Activated CD8-positive, alpha-beta memory T cell treated with anti-CD3 and anti-CD28 coated beads, Interleukin-2, amount 50 U/mL, for 48 hours (primary cell): Measurements from ENCODE around the gene EPHB4.
"Not testable (repeated sequence)": the region's sequence is repeated elsewhere in the genome, so short reads cannot be mapped to it uniquely, and the experiment has no call there.

Source experiments
- DNase-seq: peaks from one replicate; pipeline ENCODE4 v3.0.0-alpha.2; 2020

Gene EPHB4

GRCh38 chr7:100783804-100784203 lies 43.5 kb downstream of the EPHB4 start:
- no peak for DNase-seq

- DNase-seq = no peak
These were observed 46.1 kb downstream of the EPHB4 start for GRCh38 chr7:100781255-100781654.

GRCh38 chr7:100779359-100779758 lies 48.0 kb downstream of the EPHB4 start:
- no peak for DNase-seq

DNA sequence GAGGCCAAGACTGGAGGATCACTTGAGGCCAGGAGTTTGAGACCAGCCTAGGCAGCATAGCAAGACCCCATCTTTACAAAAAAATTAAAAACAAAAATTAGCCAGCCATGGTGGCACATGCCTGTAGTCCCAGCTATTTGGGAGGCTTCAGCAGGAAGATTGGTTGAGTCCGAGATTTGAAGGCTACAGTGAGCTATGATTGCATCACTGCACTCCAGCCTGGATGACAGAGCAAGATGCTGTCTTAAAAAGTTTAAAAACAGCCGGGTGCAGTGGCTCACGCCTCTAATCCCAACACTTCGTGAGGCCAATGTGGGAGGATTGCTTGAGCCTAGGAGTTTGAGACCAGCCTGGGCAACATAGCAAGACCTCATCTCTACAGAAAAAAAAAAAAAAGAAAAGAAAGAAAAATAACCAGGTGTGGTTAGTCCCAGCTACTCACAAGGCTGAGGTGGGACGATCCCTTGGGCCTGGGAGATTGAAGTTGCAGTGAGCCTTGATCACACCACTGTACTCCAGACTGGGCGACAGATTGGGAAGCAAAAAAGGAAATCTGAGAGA lies 49.2 kb downstream of the EPHB4 start:
- DNase-seq = no peak

- no peak for DNase-seq
These were observed 53.8 kb downstream of the EPHB4 start for GRCh38 chr7:100773491-100773890.

GRCh38 chr7:100768784-100769183 lies 58.5 kb downstream of the EPHB4 start:
- DNase-seq = no peak

GRCh38 chr7:100765250-100765649 lies 62.1 kb downstream of the EPHB4 start:
- no peak for DNase-seq

- DNase-seq = no peak
These were observed 62.5 kb downstream of the EPHB4 start for GRCh38 chr7:100764841-100765240.

DNA sequence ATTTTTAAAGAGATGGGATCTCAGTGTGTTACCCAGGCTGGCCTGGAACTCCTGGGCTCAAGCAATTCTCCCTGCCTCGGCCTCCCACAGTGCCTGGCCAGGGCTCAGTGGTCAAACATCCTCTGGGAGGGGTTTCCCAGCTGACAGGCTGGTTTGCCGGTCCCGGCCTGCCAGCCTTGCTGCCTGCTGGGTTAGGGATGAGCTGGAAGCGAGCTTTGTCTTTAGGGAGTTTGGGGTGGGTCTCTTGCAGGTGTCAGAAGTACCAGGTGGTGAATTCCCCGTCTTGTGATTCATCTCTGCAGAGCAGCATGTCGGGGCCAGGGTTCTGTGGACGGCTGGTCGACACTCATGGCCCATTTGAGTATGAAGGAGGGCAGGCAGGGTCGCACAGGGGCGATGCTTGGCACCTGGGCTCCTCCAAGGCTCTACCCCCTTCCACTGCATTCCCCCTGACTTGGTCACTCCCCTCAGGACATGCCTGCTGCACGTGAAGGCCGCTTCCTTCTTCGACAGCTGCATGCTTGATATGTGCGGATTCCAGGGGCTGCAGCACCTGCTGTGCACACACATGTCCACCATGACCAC lies 63.7 kb downstream of the EPHB4 start:
- no peak for DNase-seq

GRCh38 chr7:100762841-100763240 lies 64.5 kb downstream of the EPHB4 start:
- not testable (repeated sequence) for DNase-seq

DNA sequence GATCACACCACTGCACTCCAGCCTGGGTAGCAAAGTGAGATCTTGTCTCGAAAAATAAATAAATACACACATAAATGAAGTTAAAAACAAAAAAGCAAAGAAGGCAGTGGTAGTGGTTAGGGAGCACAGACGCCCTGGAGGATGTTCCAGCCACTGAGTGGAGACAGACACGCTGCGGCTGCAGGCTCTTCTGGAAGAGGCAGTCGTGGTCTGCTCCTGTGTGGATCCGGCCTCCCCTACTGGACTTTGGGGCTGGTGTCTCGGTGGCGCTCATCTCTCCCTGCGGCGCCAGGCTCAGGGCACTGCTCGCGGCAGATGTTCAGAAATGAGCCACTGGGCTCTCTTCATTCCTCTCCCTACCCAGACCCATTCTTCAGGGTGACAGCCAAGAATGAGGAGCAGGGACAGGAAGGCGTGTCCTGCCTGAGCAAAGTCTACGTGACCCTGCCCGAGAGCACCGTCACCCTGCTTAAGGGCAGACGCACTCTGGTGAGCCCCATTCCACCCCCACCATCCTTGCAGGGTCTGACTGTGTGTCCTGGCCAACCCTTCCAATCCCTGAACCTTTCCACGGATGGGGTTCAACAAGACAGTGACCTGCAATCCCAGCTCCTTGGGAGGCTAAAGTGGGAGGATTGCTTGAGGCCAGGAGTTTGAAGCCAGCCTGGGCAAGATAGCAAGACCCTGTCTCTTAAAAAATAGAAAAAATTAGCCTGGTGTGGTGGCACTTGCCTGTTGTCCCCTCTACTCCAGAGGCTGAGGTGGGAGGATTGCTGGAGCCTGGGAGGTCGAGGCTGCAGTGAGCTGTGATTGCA lies 67.8 kb downstream of the EPHB4 start:
- DNase-seq = no peak

- no peak for DNase-seq
These were observed 73.6 kb downstream of the EPHB4 start for GRCh38 chr7:100753750-100754149.

DNA sequence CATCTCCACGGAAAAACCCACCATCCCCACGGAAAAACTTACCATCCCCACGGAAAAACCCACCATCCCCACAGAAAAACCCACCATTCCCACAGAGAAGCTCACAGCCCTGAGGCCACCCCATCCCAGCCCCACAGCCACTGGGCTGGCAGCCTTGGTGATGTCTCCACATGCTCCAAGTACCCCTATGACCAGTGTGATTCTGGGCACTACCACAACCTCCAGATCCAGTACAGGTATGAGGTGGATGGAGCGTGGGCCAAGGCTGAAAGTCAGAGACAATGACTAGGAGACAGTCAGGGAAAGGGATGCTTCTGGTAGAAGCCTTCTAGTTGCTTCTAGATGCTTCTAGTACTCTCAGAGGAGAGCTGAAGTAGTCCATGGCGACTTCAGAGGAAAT lies 74.3 kb downstream of the EPHB4 start:
- no peak for DNase-seq
